Right ventricle myocardium superior (tissue), 1 donor: ENCODE measurements around the gene ITGA1. TPM values are rescaled to one million over a fixed set of nuclear protein-coding genes. Genes with fewer than 3 reads are reported as not detected.

Experiments
- ATAC-seq: fragments of 200-7000 bp; cut with Tn5 transposase; one replicate; pipeline ENCODE4 v1.9.1; 2020; ENCODE audit warnings: mild to moderate bottlenecking; ENCODE audit not compliant: poor library complexity
- DNase-seq: peaks from one replicate; pipeline ENCODE4 v3.0.0-alpha.2; 2020
- intact Hi-C: fragments of 100-400 bp; cut with DNase I; formaldehyde crosslinking; loops from one replicate; pipeline ENCODE4 v1.11.2; 2022
- total RNA-seq: library from RNA; stranded (reverse); fragmentation: NEBNext Ultra II Directional; extraction: Animal tissue kit (Norgen Biotek cat#: 25700); gene quantifications from one replicate; pipeline ENCODE4 v1.2.1, GENCODE V29; 2021
- donor health status: DM: no; HTN: yes; CAD: no; lungs with severe emphysema.

ITGA1 gene
- total RNA-seq, 1 donor from 2014 or later: 23.6 TPM

GRCh38 chr5:52876456-52876855 lies 88.7 kb downstream of the ITGA1 start:
- DNase-seq (no peak), ATAC-seq (no peak)
- intact Hi-C loops: no loop called here

- ATAC-seq (no peak), DNase-seq (no peak)
- intact Hi-C loops: no loop called here
Observed at GRCh38 chr5:52878656-52879055, 90.9 kb downstream of the ITGA1 start.

GRCh38 chr5:52880541-52880940 lies 92.8 kb downstream of the ITGA1 start:
- intact Hi-C loops: no loop called here
- DNase-seq: no peak
- ATAC-seq: no peak

- DNase-seq (no peak), ATAC-seq (no peak)
- intact Hi-C loops: no loop called here
Observed at GRCh38 chr5:52881468-52881867, 93.8 kb downstream of the ITGA1 start.

- ATAC-seq: no peak
- intact Hi-C loops: no loop called here
- no peak for DNase-seq
Observed at GRCh38 chr5:52883110-52883509, 95.4 kb downstream of the ITGA1 start.

- intact Hi-C loops: no loop called here
- no peak for ATAC-seq
- no peak for DNase-seq
Observed at GRCh38 chr5:52884453-52884852, 96.7 kb downstream of the ITGA1 start.

GRCh38 chr5:52885614-52886013 lies 97.9 kb downstream of the ITGA1 start:
- ATAC-seq (no peak), DNase-seq (no peak)
- intact Hi-C loops: no loop called here

GRCh38 chr5:52886206-52886605 lies 98.5 kb downstream of the ITGA1 start:
- ATAC-seq (no peak), DNase-seq (no peak)
- intact Hi-C loops: no loop called here

GRCh38 chr5:52887066-52887465 lies 99.3 kb downstream of the ITGA1 start:
- intact Hi-C loops: no loop called here
- ATAC-seq: no peak
- DNase-seq: no peak

GRCh38 chr5:52888363-52888762 lies 100.6 kb downstream of the ITGA1 start:
- no peak for DNase-seq
- intact Hi-C loops: no loop called here
- ATAC-seq: no peak

- intact Hi-C loops: no loop called here
- DNase-seq (no peak), ATAC-seq (no peak)
Observed at GRCh38 chr5:52892242-52892878, 104.6 kb downstream of the ITGA1 start.

- no peak for ATAC-seq
- intact Hi-C loops: no loop called here
- no peak for DNase-seq
Observed at GRCh38 chr5:52893105-52893504, 105.4 kb downstream of the ITGA1 start.

- ATAC-seq (no peak), DNase-seq (no peak)
- intact Hi-C loops: no loop called here
Observed at GRCh38 chr5:52893863-52894262, 106.1 kb downstream of the ITGA1 start.

GRCh38 chr5:52894451-52894850 lies 106.7 kb downstream of the ITGA1 start:
- ATAC-seq (no peak), DNase-seq (no peak)
- intact Hi-C loops: no loop called here

- intact Hi-C loops: no loop called here
- DNase-seq (no peak), ATAC-seq (no peak)
Observed at GRCh38 chr5:52895075-52895474, 107.4 kb downstream of the ITGA1 start.

- no peak for ATAC-seq
- intact Hi-C loops: no loop called here
- DNase-seq: no peak
Observed at GRCh38 chr5:52895572-52896413, 108.1 kb downstream of the ITGA1 start.

- intact Hi-C loops: no loop called here
- DNase-seq (no peak), ATAC-seq (no peak)
Observed at GRCh38 chr5:52896534-52897237, 109.0 kb downstream of the ITGA1 start.

GRCh38 chr5:52897238-52897614 lies 109.5 kb downstream of the ITGA1 start:
- DNase-seq (no peak), ATAC-seq (no peak)
- intact Hi-C loops: no loop called here

GRCh38 chr5:52898961-52899680 lies 111.4 kb downstream of the ITGA1 start:
- no peak for DNase-seq
- intact Hi-C loops: no loop called here
- ATAC-seq: no peak
